H9 (cell line): ENCODE measurements around the gene HOXC13. TPM values are rescaled to one million over a fixed set of nuclear protein-coding genes. Genes with fewer than 3 reads are reported as not detected.

Experiments used
- DNase-seq: peaks from one replicate; pipeline ENCODE4 v3.0.0-alpha.2; 2017
- H2AFZ ChIP-seq: one replicate; pipeline ENCODE4 v1.6.1; 2013; ENCODE audit warnings: mild to moderate bottlenecking, low read length, control low read depth, moderate library complexity
- H2AK5ac ChIP-seq: 2 replicates; pipeline ENCODE4 v1.6.1; 2013; ENCODE audit warnings: low read length, control low read depth, mixed read lengths; ENCODE audit not compliant: insufficient read length
- H2BK120ac ChIP-seq: one replicate; pipeline ENCODE4 v1.6.1; 2013; ENCODE audit warnings: low read depth, mild to moderate bottlenecking, low read length, control low read depth, inconsistent platforms; ENCODE audit not compliant: poor library complexity, severe bottlenecking
- H2BK12ac ChIP-seq: 2 replicates; pipeline ENCODE4 v1.6.1; 2013; ENCODE audit warnings: low read length, control low read depth, mixed read lengths, low read depth; ENCODE audit not compliant: insufficient read length
- H2BK15ac ChIP-seq: 2 replicates; pipeline ENCODE4 v1.6.1; 2013; ENCODE audit warnings: low read depth, low read length, control low read depth
- H2BK20ac ChIP-seq: one replicate; pipeline ENCODE4 v1.6.1; 2013; ENCODE audit warnings: low read depth, mild to moderate bottlenecking, low read length, control low read depth, inconsistent platforms; ENCODE audit not compliant: poor library complexity, severe bottlenecking
- H2BK5ac ChIP-seq: 2 replicates; pipeline ENCODE4 v1.6.1; 2013; ENCODE audit warnings: low read length, control low read depth, mixed read lengths; ENCODE audit not compliant: insufficient read length
- H3K14ac ChIP-seq: 2 replicates; pipeline ENCODE4 v1.6.1; 2013; ENCODE audit warnings: low read length, control low read depth; ENCODE audit not compliant: insufficient read depth
- H3K18ac ChIP-seq: 2 replicates; pipeline ENCODE4 v1.6.1; 2013; ENCODE audit warnings: low read depth, mild to moderate bottlenecking, mixed read lengths, low read length, control low read depth; ENCODE audit not compliant: insufficient read length
- H3K23ac ChIP-seq: 2 replicates; pipeline ENCODE4 v1.6.1; 2013; ENCODE audit warnings: low read length, control low read depth, mixed read lengths, low read depth; ENCODE audit not compliant: insufficient read length
- H3K23me2 ChIP-seq: 2 replicates; pipeline ENCODE4 v1.6.1; 2013; ENCODE audit warnings: low read depth, mild to moderate bottlenecking, mixed read lengths, low read length, control low read depth; ENCODE audit not compliant: insufficient read length, poor library complexity, severe bottlenecking
- H3K27ac ChIP-seq: 2 replicates; pipeline ENCODE4 v1.5.1; 2013; ENCODE audit warnings: low read length, control low read depth, mixed read lengths, low read depth; ENCODE audit not compliant: insufficient read length
- H3K27me3 ChIP-seq: 2 replicates; pipeline ENCODE4 v1.6.1; 2013; ENCODE audit warnings: low read length, control low read depth, inconsistent platforms; ENCODE audit not compliant: insufficient read depth
- H3K4ac ChIP-seq: 2 replicates; pipeline ENCODE4 v1.6.1; 2013; ENCODE audit warnings: low read depth, mild to moderate bottlenecking, control low read depth, inconsistent platforms, low read length, moderate library complexity
- H3K4me1 ChIP-seq: 2 replicates; pipeline ENCODE4 v1.6.1; 2013; ENCODE audit warnings: low read length, control low read depth, inconsistent platforms; ENCODE audit not compliant: insufficient read depth
- H3K4me2 ChIP-seq: 2 replicates; pipeline ENCODE4 v1.6.1; 2013; ENCODE audit warnings: low read length, control low read depth, mixed read lengths; ENCODE audit not compliant: insufficient read length, insufficient read depth
- H3K56ac ChIP-seq: 2 replicates; pipeline ENCODE4 v1.6.1; 2013; ENCODE audit warnings: low read depth, mild to moderate bottlenecking, mixed read lengths, low read length, control low read depth; ENCODE audit not compliant: insufficient read length
- H3K79me1 ChIP-seq: 2 replicates; pipeline ENCODE4 v1.6.1; 2013; ENCODE audit warnings: low read depth, mild to moderate bottlenecking, moderate library complexity, low read length, control low read depth, inconsistent platforms; ENCODE audit not compliant: insufficient read depth, poor library complexity, severe bottlenecking
- H3K79me2 ChIP-seq: 2 replicates; pipeline ENCODE4 v1.6.1; 2013; ENCODE audit warnings: low read length, control low read depth, inconsistent platforms; ENCODE audit not compliant: insufficient read depth
- H3K9ac ChIP-seq: 2 replicates; pipeline ENCODE4 v1.6.1; 2013; ENCODE audit warnings: low read length, control low read depth, mixed read lengths; ENCODE audit not compliant: insufficient read length; ENCODE audit errors: extremely low read depth
- H3K9me3 ChIP-seq: one replicate; pipeline ENCODE4 v1.6.1; 2013; ENCODE audit warnings: low read depth, low read length, inconsistent platforms; ENCODE audit not compliant: control insufficient read depth
- H3T11ph ChIP-seq: one replicate; pipeline ENCODE4 v1.6.1; 2013; ENCODE audit warnings: mild to moderate bottlenecking, low read length, control low read depth, inconsistent platforms
- H4K20me1 ChIP-seq: one replicate; pipeline ENCODE4 v1.6.1; 2013; ENCODE audit not compliant: control insufficient read depth, insufficient read length, insufficient read depth
- H4K5ac ChIP-seq: 2 replicates; pipeline ENCODE4 v1.6.1; 2013; ENCODE audit warnings: low read depth, mild to moderate bottlenecking, mixed read lengths, low read length, control low read depth; ENCODE audit not compliant: insufficient read length
- H4K8ac ChIP-seq: replicated peaks from 2 replicates; pipeline ENCODE4 v1.6.1; 2013; ENCODE audit warnings: low read length, control low read depth, mixed read lengths, low read depth; ENCODE audit not compliant: insufficient read length
- H4K91ac ChIP-seq: 2 replicates; pipeline ENCODE4 v1.6.1; 2013; ENCODE audit warnings: low read depth, mild to moderate bottlenecking, moderate library complexity, mixed read lengths, low read length, control low read depth; ENCODE audit not compliant: insufficient read length
- H3K27ac Mint-ChIP-seq, 3 experiments: 2 replicates in 2 of 3; 3 replicates in 1 of 3; pipeline ENCODE4 v1.8.0; 2020 to 2021; ENCODE audit warnings: mixed read lengths in 3 of 3, mild to moderate bottlenecking in 1 of 3, moderate library complexity in 1 of 3
- H3K27me3 Mint-ChIP-seq: 2 replicates; pipeline ENCODE4 v1.8.0; 2021; ENCODE audit warnings: low read depth, mild to moderate bottlenecking, moderate library complexity, mixed read lengths
- H3K36me3 Mint-ChIP-seq, 3 experiments: 2 replicates in 2 of 3; 3 replicates in 1 of 3; pipeline ENCODE4 v1.8.0; 2020 to 2021; ENCODE audit warnings: low read depth in 3 of 3, mixed read lengths in 3 of 3; ENCODE audit not compliant: insufficient read depth in 1 of 3
- H3K4me1 Mint-ChIP-seq, 2 experiments: 2 replicates each; pipeline ENCODE4 v1.8.0; 2020; ENCODE audit warnings: mixed read lengths in 2 of 2
- H3K4me3 Mint-ChIP-seq, 2 experiments: 2 replicates in 1 of 2; 3 replicates in 1 of 2; pipeline ENCODE4 v1.8.0; 2020 to 2021; ENCODE audit warnings: mild to moderate bottlenecking in 2 of 2, mixed read lengths in 2 of 2, moderate library complexity in 1 of 2
- H3K9me3 Mint-ChIP-seq, 2 experiments: 2 replicates in 1 of 2; 3 replicates in 1 of 2; pipeline ENCODE4 v1.8.0; 2020; ENCODE audit warnings: mild to moderate bottlenecking in 2 of 2, mixed read lengths in 2 of 2, moderate library complexity in 1 of 2
- total RNA-seq: library from RNA; stranded (reverse); gene quantifications from 2 replicates; pipeline ENCODE4 v1.2.1, GENCODE V29; 2021
- TF ChIP-seq, protein P1 (sequence below): fragments of 200-600 bp; sonication (generic); conservative IDR thresholded peaks from 3 replicates; pipeline ENCODE4 v1.8.0; 2021; ENCODE audit warnings: antibody characterized with exemption, mild to moderate bottlenecking

Gene HOXC13
- total RNA-seq, 1 experiment from 2014 or later: not detected

DNA sequence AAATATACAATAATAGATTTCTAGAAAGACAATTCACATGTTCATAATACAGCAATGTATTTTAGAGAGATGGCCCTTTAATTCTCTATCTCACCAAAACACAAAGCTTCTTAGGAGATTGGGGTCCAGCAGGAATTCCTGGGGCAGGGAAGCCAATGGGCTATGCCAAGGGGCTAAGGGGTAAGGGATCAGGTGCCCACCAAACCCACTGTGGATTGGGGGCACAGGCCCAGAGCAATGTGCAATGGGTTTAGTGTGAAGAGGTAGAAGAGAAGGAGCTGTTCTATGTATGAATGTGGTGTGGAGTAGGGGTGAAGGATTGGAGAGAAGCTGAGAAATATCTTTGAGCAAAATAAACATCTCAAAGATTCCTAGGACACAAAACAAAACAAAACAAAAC lies 2.6 kb downstream of the HOXC13 start:
- Histone ChIP-seq H3K4ac (no peak overlapping the region), H2BK12ac (no peak overlapping the region), H4K8ac (no peak overlapping the region), H4K91ac (no peak overlapping the region), H4K5ac (no peak overlapping the region), H3K79me2 (no peaks in the 10 kb centered on the region), H3K9ac (no peak overlapping the region), H3K4me1 (no peaks in the 10 kb centered on the region), H3K9me3 (no peaks in the 10 kb centered on the region), H3K23ac (no peak overlapping the region), H3K27me3 (peaks cover 92% of the 10 kb centered on the region), H3K79me1 (no peaks in the 10 kb centered on the region), H3K18ac (no peak overlapping the region), H3T11ph (no peak overlapping the region), H3K56ac (no peak overlapping the region), H2AFZ (no peak overlapping the region), H3K14ac (no peak overlapping the region), H4K20me1 (no peaks in the 10 kb centered on the region), H3K4me2 (no peak overlapping the region), H2BK15ac (no peak overlapping the region), H2BK5ac (no peak overlapping the region), H3K23me2 (no peaks in the 10 kb centered on the region), H3K27ac (no peak overlapping the region), H2BK120ac (no peak overlapping the region), H2BK20ac (no peak overlapping the region), H2AK5ac (no peak overlapping the region)
- Mint-ChIP-seq H3K9me3 (peaks cover under 1 to 4% of the 10 kb centered on the region in 2 experiments), H3K4me1 (peaks cover 0 to 16% of the 10 kb centered on the region in 2 experiments; a peak in 3 of 4 replicates), H3K4me3 (no peak overlapping the region), H3K27ac (no peak overlapping the region), H3K27me3 (peaks cover 98% of the 10 kb centered on the region), H3K36me3 (no peaks in the 10 kb centered on the region)
- DNase-seq: no peak
- TF ChIP-seq, protein P1, sequence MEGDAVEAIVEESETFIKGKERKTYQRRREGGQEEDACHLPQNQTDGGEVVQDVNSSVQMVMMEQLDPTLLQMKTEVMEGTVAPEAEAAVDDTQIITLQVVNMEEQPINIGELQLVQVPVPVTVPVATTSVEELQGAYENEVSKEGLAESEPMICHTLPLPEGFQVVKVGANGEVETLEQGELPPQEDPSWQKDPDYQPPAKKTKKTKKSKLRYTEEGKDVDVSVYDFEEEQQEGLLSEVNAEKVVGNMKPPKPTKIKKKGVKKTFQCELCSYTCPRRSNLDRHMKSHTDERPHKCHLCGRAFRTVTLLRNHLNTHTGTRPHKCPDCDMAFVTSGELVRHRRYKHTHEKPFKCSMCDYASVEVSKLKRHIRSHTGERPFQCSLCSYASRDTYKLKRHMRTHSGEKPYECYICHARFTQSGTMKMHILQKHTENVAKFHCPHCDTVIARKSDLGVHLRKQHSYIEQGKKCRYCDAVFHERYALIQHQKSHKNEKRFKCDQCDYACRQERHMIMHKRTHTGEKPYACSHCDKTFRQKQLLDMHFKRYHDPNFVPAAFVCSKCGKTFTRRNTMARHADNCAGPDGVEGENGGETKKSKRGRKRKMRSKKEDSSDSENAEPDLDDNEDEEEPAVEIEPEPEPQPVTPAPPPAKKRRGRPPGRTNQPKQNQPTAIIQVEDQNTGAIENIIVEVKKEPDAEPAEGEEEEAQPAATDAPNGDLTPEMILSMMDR: no peak
